Endodermal cell (in vitro differentiated cells): Measurements from ENCODE around the gene TMOD2. TPM values are rescaled to one million over a fixed set of nuclear protein-coding genes. Genes with fewer than 3 reads are reported as not detected.
A peak's percentile ranks its signal among the peaks of the same experiment; 100 is the strongest.

ENCODE experiments used
- DNase-seq: peaks from one replicate; pipeline ENCODE4 v3.0.0-alpha.2; 2017
- H3K27ac ChIP-seq: 2 replicates; pipeline ENCODE4 v1.5.1; 2013; ENCODE audit warnings: mild to moderate bottlenecking, low read depth, low read length, moderate library complexity
- H3K27me3 ChIP-seq: 2 replicates; pipeline ENCODE4 v1.6.1; 2013; ENCODE audit warnings: mild to moderate bottlenecking, low read length, moderate library complexity; ENCODE audit not compliant: insufficient read depth, control insufficient read depth, poor library complexity, severe bottlenecking
- H3K36me3 ChIP-seq: 2 replicates; pipeline ENCODE4 v1.7.0; 2013; ENCODE audit warnings: mild to moderate bottlenecking, low read length, moderate library complexity; ENCODE audit not compliant: control insufficient read depth, insufficient read depth
- H3K4me1 ChIP-seq: one replicate; pipeline ENCODE4 v1.7.0; 2013; ENCODE audit warnings: low read length; ENCODE audit not compliant: control insufficient read depth, insufficient read depth
- H3K4me3 ChIP-seq: 2 replicates; pipeline ENCODE4 v1.5.1; 2013; ENCODE audit warnings: mild to moderate bottlenecking, low read length, moderate library complexity
- H3K9ac ChIP-seq: 2 replicates; pipeline ENCODE4 v1.6.1; 2013; ENCODE audit warnings: mild to moderate bottlenecking, low read length, moderate library complexity; ENCODE audit not compliant: poor library complexity, severe bottlenecking; ENCODE audit errors: extremely low read depth
- H3K9me3 ChIP-seq: 2 replicates; pipeline ENCODE4 v1.6.1; 2013; ENCODE audit warnings: mild to moderate bottlenecking, low read length, moderate library complexity; ENCODE audit not compliant: control insufficient read depth
- H3K27ac Mint-ChIP-seq: 2 replicates; pipeline ENCODE4 v1.8.0; 2020; ENCODE audit warnings: mixed read lengths
- H3K27me3 Mint-ChIP-seq: 2 replicates; pipeline ENCODE4 v1.8.0; 2021; ENCODE audit warnings: mild to moderate bottlenecking, mixed read lengths; ENCODE audit not compliant: insufficient read depth
- H3K36me3 Mint-ChIP-seq: 2 replicates; pipeline ENCODE4 v1.8.0; 2020; ENCODE audit warnings: low read depth, mixed read lengths
- H3K4me1 Mint-ChIP-seq: 2 replicates; pipeline ENCODE4 v1.8.0; 2020; ENCODE audit warnings: mixed read lengths
- H3K4me3 Mint-ChIP-seq: 2 replicates; pipeline ENCODE4 v1.8.0; 2020; ENCODE audit warnings: mild to moderate bottlenecking, moderate library complexity, mixed read lengths
- H3K9me3 Mint-ChIP-seq: 2 replicates; pipeline ENCODE4 v1.8.0; 2020; ENCODE audit warnings: mild to moderate bottlenecking, mixed read lengths
- CTCF ChIP-seq: fragments of 200-600 bp; sonication (generic); conservative IDR thresholded peaks from 2 replicates; pipeline ENCODE4 v1.5.0; 2021; ENCODE audit warnings: antibody characterized with exemption, mild to moderate bottlenecking
- WGBS, 2 experiments: methylation state at CpG; one replicate each; pipeline versions ENCODE4 v1.1.5 to v1.1.7; 2013; ENCODE audit warnings: missing lambda C conversion rate in 2 of 2, mixed read lengths in 1 of 2; ENCODE audit not compliant: insufficient coverage in 1 of 2, insufficient read length in 1 of 2; 5-methylcytosine and 5-hydroxymethylcytosine counted together
- total RNA-seq, 2 donors: library from RNA; stranded (reverse); fragmentation: NEBNext Ultra II Directional in 1 of 2; extraction: Animal tissue kit (Norgen Biotek cat#: 25700) in 1 of 2; gene quantifications; 2 replicates in 1 of 2; 3 replicates in 1 of 2; pipeline ENCODE4 v1.2.1, GENCODE V29; 2021

Gene TMOD2
- total RNA-seq, 2 donors from 2014 or later = 2.1 to 2.5 TPM

- Mint-ChIP-seq H3K27ac (no peak overlapping the region), H3K4me3 (no peak overlapping the region), H3K27me3 (no peaks in the 10 kb centered on the region), H3K9me3 (no peaks in the 10 kb centered on the region), H3K4me1 (peaks cover 17% of the 10 kb centered on the region), H3K36me3 (peaks cover 2% of the 10 kb centered on the region)
- Histone ChIP-seq H3K4me3 (no peak overlapping the region), H3K4me1 (peaks cover 4% of the 10 kb centered on the region), H3K27me3 (no peaks in the 10 kb centered on the region), H3K9me3 (no peaks in the 10 kb centered on the region), H3K9ac (no peak overlapping the region), H3K27ac (no peak overlapping the region), H3K36me3 (no peaks in the 10 kb centered on the region)
- WGBS, 2 experiments = 90% methylated on average over 2 of the region's 2 CpGs; no CpG with 5 or more reads in 1 of the 2 experiments
- no peak for TF ChIP-seq CTCF
- DNase-seq = no peak
Observed at GRCh38 chr15:51724199-51724598, 27.2 kb upstream of the TMOD2 start.

- H3K27ac Mint-ChIP-seq = no peak overlapping the region
- H3K27me3 Mint-ChIP-seq = no peaks in the 10 kb centered on the region
- TF ChIP-seq CTCF = no peak
- no peak overlapping the region for H3K4me3 Mint-ChIP-seq
- Histone ChIP-seq H3K9me3 (no peaks in the 10 kb centered on the region), H3K4me1 (peaks cover 4% of the 10 kb centered on the region), H3K36me3 (no peaks in the 10 kb centered on the region), H3K4me3 (no peak overlapping the region), H3K27me3 (no peaks in the 10 kb centered on the region), H3K9ac (no peak overlapping the region), H3K27ac (no peak overlapping the region)
- WGBS, 2 experiments = 40% methylated on average over 1 of the region's 1 CpG; no CpG with 5 or more reads in 1 of the 2 experiments
- no peaks in the 10 kb centered on the region for H3K9me3 Mint-ChIP-seq
- DNase-seq = peak; percentile 55
- peaks cover 17% of the 10 kb centered on the region for H3K4me1 Mint-ChIP-seq
- peaks cover 2% of the 10 kb centered on the region for H3K36me3 Mint-ChIP-seq
Observed at GRCh38 chr15:51724673-51725072, 26.7 kb upstream of the TMOD2 start.

GRCh38 chr15:51726302-51727073 lies 24.9 kb upstream of the TMOD2 start:
- 20 to 22% methylated on average over 3 to 5 of the region's 5 CpGs for WGBS, 2 experiments
- no peak overlapping the region for H3K27ac ChIP-seq
- no peak overlapping the region for H3K4me3 ChIP-seq
- Mint-ChIP-seq H3K27ac (peak overlapping the region; percentile 33), H3K36me3 (no peaks in the 10 kb centered on the region), H3K4me3 (no peak overlapping the region), H3K27me3 (no peaks in the 10 kb centered on the region), H3K4me1 (peaks cover 18% of the 10 kb centered on the region), H3K9me3 (no peaks in the 10 kb centered on the region)
- H3K36me3 ChIP-seq = no peaks in the 10 kb centered on the region
- H3K9me3 ChIP-seq = no peaks in the 10 kb centered on the region
- TF ChIP-seq CTCF = no peak
- H3K4me1 ChIP-seq = peaks cover 4% of the 10 kb centered on the region
- H3K9ac ChIP-seq = no peak overlapping the region
- H3K27me3 ChIP-seq = no peaks in the 10 kb centered on the region
- peak; percentile 93 for DNase-seq
